HL-60 (cell line): Measurements from ENCODE around the gene IQCH.

Experiments used
- CTCF ChIP-seq: IDR thresholded peaks from one replicate; pipeline ENCODE4 v1.5.1; 2011; ENCODE audit warnings: low read length, control low read depth, inconsistent platforms; ENCODE audit not compliant: insufficient read depth
- GABPA ChIP-seq: IDR thresholded peaks from 2 replicates; pipeline ENCODE4 v1.6.1; 2012; ENCODE audit warnings: low read depth
- POLR2AphosphoS5 ChIP-seq: IDR thresholded peaks from 2 replicates; pipeline ENCODE4 v1.6.1; 2012; ENCODE audit warnings: low read depth
- REST ChIP-seq: IDR thresholded peaks from 2 replicates; pipeline ENCODE4 v1.6.1; 2012; ENCODE audit warnings: low read depth; ENCODE audit not compliant: insufficient replicate concordance
- SPI1 ChIP-seq: IDR thresholded peaks from 2 replicates; pipeline ENCODE4 v1.6.1; 2012; ENCODE audit warnings: low read depth, mild to moderate bottlenecking, borderline replicate concordance

GRCh38 chr15:67386947-67387346, 132.4 kb downstream of the IQCH start:
- no peak for TF ChIP-seq CTCF
- no peak for TF ChIP-seq REST
- TF ChIP-seq POLR2AphosphoS5 = no peak
- no peak for TF ChIP-seq GABPA
- TF ChIP-seq SPI1 = no peak
